ENCODE measurements around the gene AAK1.

Gene AAK1

GRCh38 chr2:69521747-69522146 is 121.8 kb downstream of the AAK1 start:
- no peak for DNase-seq

GRCh38 chr2:69518841-69519240 is 124.7 kb downstream of the AAK1 start:
- DNase-seq, result no peak

GRCh38 chr2:69517410-69517809 is 126.1 kb downstream of the AAK1 start:
- no peak for DNase-seq

- no peak for DNase-seq
Observed at GRCh38 chr2:69514819-69515218, 128.7 kb downstream of the AAK1 start.

- DNase-seq, result no peak
Observed at GRCh38 chr2:69514406-69514805, 129.1 kb downstream of the AAK1 start.

- no peak for DNase-seq
Observed at GRCh38 chr2:69512446-69512845, 131.1 kb downstream of the AAK1 start.

- no peak for DNase-seq
Observed at GRCh38 chr2:69510204-69510603, 133.3 kb downstream of the AAK1 start.

GRCh38 chr2:69509750-69510140 is 133.8 kb downstream of the AAK1 start:
- DNase-seq, result no peak

GRCh38 chr2:69509011-69509749 is 134.4 kb downstream of the AAK1 start:
- DNase-seq, result no peak

GRCh38 chr2:69505710-69506109 is 137.8 kb downstream of the AAK1 start:
- DNase-seq, result peak; percentile 81

- DNase-seq, result no peak
Observed at GRCh38 chr2:69501301-69501700, 142.2 kb downstream of the AAK1 start.

GRCh38 chr2:69499966-69500365 is 143.6 kb downstream of the AAK1 start:
- DNase-seq, result no peak

- DNase-seq, result no peak
Observed at GRCh38 chr2:69499242-69499641, 144.3 kb downstream of the AAK1 start.

GRCh38 chr2:69495861-69496260 is 147.7 kb downstream of the AAK1 start:
- no peak for DNase-seq

GRCh38 chr2:69495008-69495407 is 148.5 kb downstream of the AAK1 start:
- DNase-seq, result no peak

- no peak for DNase-seq
Observed at GRCh38 chr2:69494126-69494525, 149.4 kb downstream of the AAK1 start.

- DNase-seq, result no peak
Observed at GRCh38 chr2:69493268-69493667, 150.3 kb downstream of the AAK1 start.

- DNase-seq, result no peak
Observed at GRCh38 chr2:69491864-69492263, 151.7 kb downstream of the AAK1 start.

- no peak for DNase-seq
Observed at GRCh38 chr2:69490486-69490885, 153.1 kb downstream of the AAK1 start.

- no peak for DNase-seq
Observed at GRCh38 chr2:69489793-69490192, 153.7 kb downstream of the AAK1 start.

- no peak for DNase-seq
Observed at GRCh38 chr2:69483696-69484095, 159.8 kb downstream of the AAK1 start.

GRCh38 chr2:69483024-69483423 is 160.5 kb downstream of the AAK1 start:
- no peak for DNase-seq

- DNase-seq, result no peak
Observed at GRCh38 chr2:69482471-69482870, 161.1 kb downstream of the AAK1 start.

GRCh38 chr2:69481421-69481820 is 162.1 kb downstream of the AAK1 start:
- DNase-seq, result no peak

- DNase-seq, result no peak
Observed at GRCh38 chr2:69477627-69478026, 165.9 kb downstream of the AAK1 start.
